Neural progenitor cell (in vitro differentiated cells): ENCODE results near the gene GTPBP3. TPM values are rescaled to one million over a fixed set of nuclear protein-coding genes. Genes with fewer than 3 reads are reported as not detected.

Experiments used
- DNase-seq: peaks from one replicate; pipeline ENCODE4 v3.0.0-alpha.2; 2016; ENCODE audit warnings: low spot score
- H2AFZ ChIP-seq: fragments of 200-600 bp; sonication (generic); replicated peaks from 2 replicates; pipeline ENCODE4 v1.6.1; 2016; ENCODE audit warnings: antibody characterized with exemption
- H3F3A ChIP-seq: fragments of 200-600 bp; sonication (generic); 2 replicates; pipeline ENCODE4 v1.6.1; 2016; ENCODE audit warnings: antibody characterized with exemption, low read depth
- H3K27ac ChIP-seq: fragments of 200-600 bp; sonication (generic); 2 replicates; pipeline ENCODE4 v1.5.1; 2016; ENCODE audit warnings: mild to moderate bottlenecking
- H3K27me3 ChIP-seq: fragments of 200-600 bp; sonication (generic); 2 replicates; pipeline ENCODE4 v1.6.1; 2016; ENCODE audit warnings: mild to moderate bottlenecking, moderate library complexity
- H3K36me3 ChIP-seq: fragments of 200-600 bp; sonication (generic); 2 replicates; pipeline ENCODE4 v1.5.1; 2016
- H3K4me1 ChIP-seq: fragments of 200-600 bp; sonication (generic); 2 replicates; pipeline ENCODE4 v1.6.1; 2016; ENCODE audit warnings: mixed run types
- H3K4me2 ChIP-seq: fragments of 200-600 bp; sonication (generic); 2 replicates; pipeline ENCODE4 v1.6.1; 2016
- H3K4me3 ChIP-seq: fragments of 200-600 bp; sonication (generic); 2 replicates; pipeline ENCODE4 v1.5.1; 2016
- H3K79me2 ChIP-seq: fragments of 200-600 bp; sonication (generic); 2 replicates; pipeline ENCODE4 v1.6.1; 2016; ENCODE audit warnings: low read depth
- H3K9ac ChIP-seq: fragments of 200-600 bp; sonication (generic); 2 replicates; pipeline ENCODE4 v1.6.1; 2016
- H3K9me3 ChIP-seq: fragments of 200-600 bp; sonication (generic); 2 replicates; pipeline ENCODE4 v1.5.1; 2016; ENCODE audit warnings: low read depth
- H4K20me1 ChIP-seq: fragments of 200-600 bp; sonication (generic); 2 replicates; pipeline ENCODE4 v1.6.1; 2016; ENCODE audit warnings: low read depth
- H3K27ac Mint-ChIP-seq: 3 replicates; pipeline ENCODE4 v1.8.0; 2021; ENCODE audit warnings: mixed read lengths
- H3K27me3 Mint-ChIP-seq: 2 replicates; pipeline ENCODE4 v1.8.0; 2022; ENCODE audit warnings: low read depth, mild to moderate bottlenecking, inconsistent platforms, moderate library complexity, mixed read lengths; ENCODE audit not compliant: insufficient read depth
- H3K36me3 Mint-ChIP-seq: 3 replicates; pipeline ENCODE4 v1.8.0; 2021; ENCODE audit warnings: mixed read lengths
- H3K4me1 Mint-ChIP-seq: 3 replicates; pipeline ENCODE4 v1.8.0; 2021; ENCODE audit warnings: mixed read lengths
- H3K4me3 Mint-ChIP-seq: 3 replicates; pipeline ENCODE4 v1.8.0; 2021; ENCODE audit warnings: mild to moderate bottlenecking, moderate library complexity, mixed read lengths
- H3K9me3 Mint-ChIP-seq: 3 replicates; pipeline ENCODE4 v1.8.0; 2020; ENCODE audit warnings: mixed read lengths
- CTCF ChIP-seq: fragments of 200-600 bp; sonication (generic); IDR thresholded peaks from 2 replicates; pipeline ENCODE4 v1.5.1; 2017; ENCODE audit warnings: antibody characterized with exemption, mild to moderate bottlenecking
- EZH2 ChIP-seq: fragments of 200-600 bp; sonication (generic); IDR thresholded peaks from 2 replicates; pipeline ENCODE4 v1.6.1; 2017; ENCODE audit warnings: antibody characterized with exemption, mild to moderate bottlenecking, moderate library complexity
- EZH2phosphoT487 ChIP-seq: fragments of 200-600 bp; sonication (generic); IDR thresholded peaks from 2 replicates; pipeline ENCODE4 v1.6.1; 2017; ENCODE audit warnings: antibody characterized with exemption
- total RNA-seq: library from RNA; depleted of rRNA; stranded (reverse); fragments of >200 nt; gene quantifications from 2 replicates; pipeline ENCODE4 v1.2.3, GENCODE V29; 2015; ENCODE audit warnings: low replicate concordance

Gene GTPBP3
- total RNA-seq, 1 donor from 2014 or later: 13.2 TPM

GRCh38 chr19:17357078-17357666, 19.8 kb downstream of the GTPBP3 start:
- Histone ChIP-seq H3K4me1 (no peaks in the 10 kb centered on the region), H3K79me2 (no peaks in the 10 kb centered on the region), H3K4me3 (no peak overlapping the region), H2AFZ (no peak overlapping the region), H3K9ac (no peak overlapping the region), H4K20me1 (no peaks in the 10 kb centered on the region), H3K27ac (no peak overlapping the region), H3K27me3 (no peaks in the 10 kb centered on the region), H3K4me2 (no peak overlapping the region), H3F3A (no peaks in the 10 kb centered on the region), H3K36me3 (no peaks in the 10 kb centered on the region), H3K9me3 (no peaks in the 10 kb centered on the region)
- Mint-ChIP-seq H3K27me3 (peaks cover 4% of the 10 kb centered on the region), H3K4me1 (peaks cover 6% of the 10 kb centered on the region), H3K4me3 (no peak overlapping the region), H3K36me3 (no peaks in the 10 kb centered on the region), H3K9me3 (no peaks in the 10 kb centered on the region), H3K27ac (no peak overlapping the region)
- TF ChIP-seq CTCF (no peak), EZH2phosphoT487 (no peak), EZH2 (no peak)
- no peak for DNase-seq

- Histone ChIP-seq H3K4me1 (no peaks in the 10 kb centered on the region), H3K9me3 (no peaks in the 10 kb centered on the region), H3K27ac (no peak overlapping the region), H3K4me2 (no peak overlapping the region), H3F3A (no peaks in the 10 kb centered on the region), H3K9ac (no peak overlapping the region), H4K20me1 (no peaks in the 10 kb centered on the region), H2AFZ (no peak overlapping the region), H3K27me3 (no peaks in the 10 kb centered on the region), H3K4me3 (no peak overlapping the region), H3K36me3 (no peaks in the 10 kb centered on the region), H3K79me2 (no peaks in the 10 kb centered on the region)
- Mint-ChIP-seq H3K9me3 (no peaks in the 10 kb centered on the region), H3K4me3 (no peak overlapping the region), H3K4me1 (peaks cover 6% of the 10 kb centered on the region), H3K27me3 (peaks cover 8% of the 10 kb centered on the region), H3K36me3 (no peaks in the 10 kb centered on the region), H3K27ac (no peak overlapping the region)
- TF ChIP-seq CTCF (no peak), EZH2 (no peak), EZH2phosphoT487 (no peak)
- DNase-seq: no peak
These were observed 20.4 kb downstream of the GTPBP3 start for GRCh38 chr19:17357724-17358123.

GRCh38 chr19:17358395-17358794, 21.0 kb downstream of the GTPBP3 start:
- Histone ChIP-seq H3K4me1 (no peaks in the 10 kb centered on the region), H3K79me2 (no peaks in the 10 kb centered on the region), H3K4me3 (no peak overlapping the region), H3K27me3 (no peaks in the 10 kb centered on the region), H3K9ac (no peak overlapping the region), H3K4me2 (no peak overlapping the region), H3F3A (no peaks in the 10 kb centered on the region), H3K27ac (no peak overlapping the region), H3K9me3 (no peaks in the 10 kb centered on the region), H3K36me3 (no peaks in the 10 kb centered on the region), H4K20me1 (no peaks in the 10 kb centered on the region), H2AFZ (no peak overlapping the region)
- Mint-ChIP-seq H3K9me3 (no peaks in the 10 kb centered on the region), H3K27me3 (peaks cover 4% of the 10 kb centered on the region), H3K27ac (no peak overlapping the region), H3K4me3 (no peak overlapping the region), H3K4me1 (peaks cover 4% of the 10 kb centered on the region), H3K36me3 (no peaks in the 10 kb centered on the region)
- TF ChIP-seq CTCF (no peak), EZH2 (no peak), EZH2phosphoT487 (no peak)
- DNase-seq: no peak
